HL-60 (cell line): ENCODE measurements around the gene DTNA.

Experiments used
- CTCF ChIP-seq: IDR thresholded peaks from one replicate; pipeline ENCODE4 v1.5.1; 2011; ENCODE audit warnings: low read length, control low read depth, inconsistent platforms; ENCODE audit not compliant: insufficient read depth
- POLR2AphosphoS5 ChIP-seq: IDR thresholded peaks from 2 replicates; pipeline ENCODE4 v1.6.1; 2012; ENCODE audit warnings: low read depth

- TF ChIP-seq CTCF (peak; percentile 28), POLR2AphosphoS5 (no peak)
Measured at GRCh38 chr18:34809451-34810072, 99.5 kb downstream of the DTNA start.
